A549 treated with AZD9567 at 1 μM for 4 hours (cell line): ENCODE results near the gene DSTN. TPM values are rescaled to one million over a fixed set of nuclear protein-coding genes. Genes with fewer than 3 reads are reported as not detected.

ENCODE experiments used
- total RNA-seq: library from RNA; stranded (reverse); fragments of 200-300 nt; extraction: Qiagen RNA extraction; gene quantifications from 5 replicates; pipeline ENCODE4 v1.2.3, GENCODE V29; 2022; ENCODE audit not compliant: insufficient read depth

The DSTN gene
- total RNA-seq: 634 to 887 TPM (median 685 TPM) in 5 replicates

DNA sequence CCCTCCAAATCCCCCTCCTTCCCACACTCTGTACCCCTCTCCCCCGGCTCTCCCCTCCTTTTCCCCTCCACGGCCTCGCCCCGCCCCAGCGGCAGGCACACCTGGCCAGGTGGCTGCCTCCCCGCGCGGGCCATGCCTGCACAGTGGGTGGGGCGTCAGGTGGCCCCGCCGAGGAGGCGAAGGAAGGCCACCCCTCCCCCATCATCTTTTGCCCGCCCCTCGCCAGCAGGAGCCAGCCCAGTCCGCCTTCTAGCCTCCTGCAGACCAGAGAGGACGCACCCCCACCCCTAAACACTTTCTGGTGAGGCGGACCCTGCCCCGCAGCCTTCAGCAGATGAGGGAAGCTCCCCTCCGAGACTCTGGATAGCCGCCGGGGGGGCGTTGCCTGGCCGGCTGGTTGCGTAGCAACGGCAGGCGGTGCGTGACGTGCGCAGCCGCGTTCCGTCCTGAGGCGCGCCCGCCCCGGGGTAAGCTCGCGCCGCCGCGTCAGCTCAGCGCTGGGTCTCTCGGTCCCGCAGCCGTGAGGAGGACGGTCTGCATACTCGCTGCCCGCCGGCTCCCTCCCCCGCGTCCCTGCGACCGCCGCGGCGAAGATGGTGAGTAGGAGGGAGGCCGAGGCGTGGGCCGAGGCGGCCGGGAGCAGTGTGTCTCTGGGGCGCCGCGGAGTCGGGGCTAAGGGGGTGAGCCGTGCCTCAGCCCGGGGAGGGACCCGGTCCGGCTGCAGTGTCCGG is at the start of gene DSTN:
DSTN (plus strand) TSS at position 460 of the 731 bp plus-strand sequence; CDS start at position 594, 134 bp downstream.

DNA sequence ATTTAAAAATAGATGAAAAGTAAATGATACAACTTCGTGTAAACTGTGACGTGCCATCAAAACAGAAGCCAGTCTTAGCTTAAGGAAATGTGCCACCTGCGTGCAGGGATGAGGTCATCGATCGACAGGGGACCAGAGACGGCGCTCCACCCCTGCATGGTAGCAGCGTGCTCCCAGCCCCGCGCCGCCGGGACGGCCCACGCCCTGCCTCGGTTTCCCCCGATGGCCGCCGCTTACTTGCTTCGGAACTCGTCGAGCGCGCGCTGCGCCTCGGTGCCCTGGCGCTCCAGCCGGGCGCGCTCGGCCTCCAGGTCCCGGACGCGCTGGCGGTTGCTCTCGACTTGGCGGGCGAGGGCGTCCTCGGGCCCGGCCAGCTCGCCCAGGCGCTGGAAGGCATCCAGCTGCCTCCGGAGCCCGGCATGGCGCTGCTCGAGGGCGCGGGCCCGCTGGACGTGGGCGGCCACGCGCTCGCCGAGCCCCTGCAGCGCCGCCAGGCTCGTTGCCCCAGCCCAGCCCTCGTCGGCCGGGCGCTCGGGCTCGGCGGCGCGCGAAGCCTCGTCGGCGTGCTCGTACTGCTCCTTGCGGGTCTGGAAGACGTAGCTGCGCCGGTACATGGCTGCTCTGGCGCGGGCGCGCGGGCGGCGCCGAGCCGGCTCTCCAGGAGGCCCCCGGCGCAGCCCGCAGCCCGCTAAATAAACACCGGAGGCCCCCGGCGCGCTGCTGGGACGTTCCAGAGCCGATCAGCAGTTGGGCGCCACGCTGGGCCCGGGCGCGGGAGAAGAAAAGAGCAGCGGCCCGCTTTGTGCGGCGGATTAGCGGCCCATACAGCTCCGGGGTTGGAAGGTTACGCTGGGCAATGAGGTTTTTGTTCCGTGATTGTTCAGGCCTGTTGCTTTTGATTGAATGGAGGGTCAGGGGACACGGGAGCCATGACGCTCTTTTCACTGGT is 38.9 kb upstream of the DSTN start, which contains the start of gene BFSP1:
BFSP1 (minus strand) TSS at position 664 of the 949 bp plus-strand sequence; CDS start at position 614, 50 bp downstream.

Other genes with a start within 250 kb of the DSTN start
- 3.2 to 5.0 TPM (median 4.1 TPM) in 5 replicates for gene BFSP1, start 38.7 kb upstream of the DSTN start, total RNA-seq
- 97.5 to 146 TPM (median 135 TPM) in 5 replicates for gene RRBP1, start 112.2 kb downstream of the DSTN start, total RNA-seq
- gene BANF2, start 129.9 kb downstream of the DSTN start, total RNA-seq: not detected in 5 replicates